SK-N-MC (cell line): Measurements from ENCODE around the gene S100A9.

Experiments
- EZH2 ChIP-seq: fragments of 200-600 bp; sonication (generic); IDR thresholded peaks from one replicate; pipeline ENCODE4 v1.6.1; 2017; ENCODE audit warnings: antibody characterized with exemption
- POLR2AphosphoS5 ChIP-seq: IDR thresholded peaks from 2 replicates; pipeline ENCODE4 v1.6.1; 2012; ENCODE audit warnings: mild to moderate bottlenecking, low read depth, low read length, borderline replicate concordance

DNA sequence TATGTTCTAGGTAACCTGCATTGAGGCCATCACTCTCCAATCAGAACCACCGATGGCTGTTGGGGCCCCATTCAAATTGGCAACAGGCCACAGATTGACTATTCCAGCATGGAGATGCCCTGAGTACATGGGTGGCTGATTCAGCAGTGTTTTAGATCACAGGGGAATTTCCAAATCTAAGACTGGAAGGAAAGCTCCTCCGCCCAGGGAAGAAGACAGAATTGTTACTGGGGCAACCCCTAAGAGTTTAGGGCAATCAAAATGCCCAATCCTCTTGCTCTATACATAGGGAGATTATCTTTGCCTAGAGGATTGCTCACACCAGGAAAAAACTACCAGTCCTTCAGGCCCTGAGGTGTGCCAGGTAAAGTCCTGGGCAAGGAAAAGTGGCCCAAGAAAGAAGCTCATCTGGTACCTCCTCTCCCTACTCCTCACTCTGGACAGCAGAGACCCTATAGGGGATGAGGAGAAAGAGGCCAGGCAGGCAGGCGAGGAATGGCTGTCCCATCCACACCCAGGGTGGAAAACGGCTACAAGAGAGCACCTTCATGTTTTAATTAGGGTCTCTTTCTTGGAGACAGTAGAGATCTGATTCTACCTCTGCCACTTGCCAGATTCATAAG lies 27.4 kb downstream of the S100A9 start:
- TF ChIP-seq EZH2, result no peak
- no peak for TF ChIP-seq POLR2AphosphoS5
